Measurements from ENCODE around the gene SUSD1. TPM values are rescaled to one million over a fixed set of nuclear protein-coding genes. Genes with fewer than 3 reads are reported as not detected.
"Not testable (repeated sequence)": the region's sequence is repeated elsewhere in the genome, so short reads cannot be mapped to it uniquely, and the experiment has no call there.

SUSD1 gene
- total RNA-seq, 2 experiments from 2014 or later = 1.6 to 2.7 TPM

- CTCF ChIA-PET = no interaction called here
- no peak for DNase-seq
- no peaks in the 10 kb centered on the region for H3K27me3 Mint-ChIP-seq (ENCODE audit: low read depth)
These were observed 32.7 kb downstream of the SUSD1 start for GRCh38 chr9:112142420-112142819.

DNA sequence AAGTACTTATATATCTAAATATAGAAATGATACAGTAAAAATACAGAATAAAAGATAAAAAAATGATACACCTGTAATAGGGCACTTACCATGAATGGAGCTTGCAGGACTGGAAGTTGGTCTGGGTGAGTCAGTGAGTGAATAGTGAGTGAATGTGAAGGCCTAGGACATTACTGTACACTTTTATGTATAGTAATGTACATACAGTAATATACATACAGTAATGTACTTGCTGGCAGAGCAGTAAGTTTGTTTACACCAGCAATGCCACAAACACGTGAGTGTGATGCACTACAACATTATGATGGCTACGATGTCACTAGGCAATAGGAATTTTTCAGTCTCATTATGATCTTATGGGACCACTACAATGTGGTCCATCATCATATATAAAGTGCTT, 34.2 kb downstream of the SUSD1 start:
- Mint-ChIP-seq H3K9me3 (no peaks in the 10 kb centered on the region), H3K4me3 (no peak overlapping the region), H3K36me3 (ENCODE audit: low read depth) (no peaks in the 10 kb centered on the region), H3K27ac (no peak overlapping the region), H3K4me1 (ENCODE audit: low read depth) (no peaks in the 10 kb centered on the region), H3K27me3 (ENCODE audit: low read depth) (no peaks in the 10 kb centered on the region)
- no peak for DNase-seq
- intact Hi-C loops (cut with micrococcal nuclease) = no loop called here
- CTCF ChIA-PET = no interaction called here

More at GRCh38 chr9:112142420-112142819, 32.7 kb downstream of the SUSD1 start:
- H3K36me3 Mint-ChIP-seq (ENCODE audit: low read depth) = no peaks in the 10 kb centered on the region
- H3K4me3 Mint-ChIP-seq = no peak overlapping the region
- H3K9me3 Mint-ChIP-seq = no peaks in the 10 kb centered on the region
- peaks cover 5% of the 10 kb centered on the region for H3K4me1 Mint-ChIP-seq (ENCODE audit: low read depth)
- intact Hi-C loops (cut with micrococcal nuclease) = no loop called here
- H3K27ac Mint-ChIP-seq = no peak overlapping the region

- Mint-ChIP-seq H3K9me3 (peaks cover 1% of the 10 kb centered on the region), H3K36me3 (ENCODE audit: low read depth) (peaks cover 2% of the 10 kb centered on the region), H3K27me3 (ENCODE audit: low read depth) (no peaks in the 10 kb centered on the region), H3K4me3 (no peak overlapping the region), H3K27ac (no peak overlapping the region), H3K4me1 (ENCODE audit: low read depth) (no peaks in the 10 kb centered on the region)
- CTCF ChIA-PET = no interaction called here
- DNase-seq = no peak
- intact Hi-C loops (cut with micrococcal nuclease) = no loop called here
These were observed 38.0 kb downstream of the SUSD1 start for GRCh38 chr9:112137066-112137465.

DNA sequence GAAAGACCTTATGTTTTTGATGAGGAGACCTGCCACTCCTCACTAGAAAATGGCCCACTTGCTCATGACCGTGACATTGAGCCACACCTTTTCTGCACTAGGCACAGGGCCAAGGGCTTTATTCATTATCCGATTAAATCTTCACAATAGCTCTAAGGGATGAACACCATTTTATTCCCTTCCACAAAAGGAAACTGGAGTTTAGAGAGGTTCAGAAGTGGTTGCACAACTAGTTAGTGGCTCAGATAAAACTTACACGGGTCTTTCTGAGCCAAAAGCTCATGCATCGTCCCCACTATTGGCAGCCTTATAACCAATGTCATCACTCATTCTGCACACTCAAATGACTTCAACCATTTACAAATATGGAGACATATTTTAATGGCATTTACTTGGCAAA, 39.4 kb downstream of the SUSD1 start:
- H3K27ac Mint-ChIP-seq = no peak overlapping the region
- H3K9me3 Mint-ChIP-seq = peaks cover 1% of the 10 kb centered on the region
- CTCF ChIA-PET = interaction anchor here (0.6 to 2.6 kb wide), 2 partner anchors 10 to 22 kb away, joined by 4 to 7 read pairs; no protein-coding TSS in a partner anchor
- peaks cover 2% of the 10 kb centered on the region for H3K36me3 Mint-ChIP-seq (ENCODE audit: low read depth)
- H3K4me1 Mint-ChIP-seq (ENCODE audit: low read depth) = no peaks in the 10 kb centered on the region
- no peak overlapping the region for H3K4me3 Mint-ChIP-seq
- intact Hi-C loops (cut with micrococcal nuclease) = no loop called here
- H3K27me3 Mint-ChIP-seq (ENCODE audit: low read depth) = no peaks in the 10 kb centered on the region
- no peak for DNase-seq

GRCh38 chr9:112133806-112134205, 41.3 kb downstream of the SUSD1 start:
- H3K9me3 Mint-ChIP-seq; H3K27ac Mint-ChIP-seq; DNase-seq; H3K27me3 Mint-ChIP-seq (ENCODE audit: low read depth); H3K4me1 Mint-ChIP-seq (ENCODE audit: low read depth); CTCF ChIA-PET; H3K36me3 Mint-ChIP-seq (ENCODE audit: low read depth); H3K4me3 Mint-ChIP-seq; intact Hi-C loops (cut with micrococcal nuclease): not testable (repeated sequence)

- no peak for DNase-seq
- Mint-ChIP-seq H3K9me3 (peaks cover 1% of the 10 kb centered on the region), H3K27me3 (ENCODE audit: low read depth) (no peaks in the 10 kb centered on the region), H3K27ac (no peak overlapping the region), H3K36me3 (ENCODE audit: low read depth) (peaks cover 2% of the 10 kb centered on the region), H3K4me3 (no peak overlapping the region), H3K4me1 (ENCODE audit: low read depth) (no peaks in the 10 kb centered on the region)
- CTCF ChIA-PET = interaction anchor here (1.2 kb wide), 1 partner anchor 34 kb away, joined by 3 read pairs; no protein-coding TSS in a partner anchor
- intact Hi-C loops (cut with micrococcal nuclease) = no loop called here
These were observed 42.7 kb downstream of the SUSD1 start for GRCh38 chr9:112132356-112132755.

DNA sequence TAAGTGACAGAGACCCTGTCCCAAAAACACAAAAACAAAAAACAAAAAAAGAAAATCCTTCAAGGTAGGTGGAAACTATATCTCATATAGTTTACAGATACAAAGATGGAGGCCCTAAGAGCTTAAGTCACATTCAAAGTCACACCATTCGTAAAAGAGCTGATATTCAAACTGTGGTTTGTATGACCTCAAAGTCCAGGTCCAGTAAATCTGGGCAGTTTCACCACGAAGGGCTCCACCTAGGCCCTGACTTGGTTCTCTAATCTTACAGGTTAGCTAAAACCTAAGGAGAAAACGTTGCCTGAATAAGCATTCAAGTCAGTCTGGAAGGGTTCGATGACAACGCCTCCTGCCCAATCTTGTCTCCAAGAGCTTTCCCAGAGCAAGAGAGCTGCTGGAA, 44.1 kb downstream of the SUSD1 start:
- peaks cover 2% of the 10 kb centered on the region for H3K36me3 Mint-ChIP-seq (ENCODE audit: low read depth)
- H3K9me3 Mint-ChIP-seq = peaks cover 1% of the 10 kb centered on the region
- CTCF ChIA-PET = interaction anchor here (0.6 to 0.9 kb wide), 3 partner anchors 19 to 287 kb away, joined by 3 to 5 read pairs (median 4); no protein-coding TSS in a partner anchor
- H3K4me1 Mint-ChIP-seq (ENCODE audit: low read depth) = no peaks in the 10 kb centered on the region
- intact Hi-C loops (cut with micrococcal nuclease) = no loop called here
- no peak overlapping the region for H3K27ac Mint-ChIP-seq
- no peak overlapping the region for H3K4me3 Mint-ChIP-seq
- H3K27me3 Mint-ChIP-seq (ENCODE audit: low read depth) = no peaks in the 10 kb centered on the region
- no peak for DNase-seq

DNA sequence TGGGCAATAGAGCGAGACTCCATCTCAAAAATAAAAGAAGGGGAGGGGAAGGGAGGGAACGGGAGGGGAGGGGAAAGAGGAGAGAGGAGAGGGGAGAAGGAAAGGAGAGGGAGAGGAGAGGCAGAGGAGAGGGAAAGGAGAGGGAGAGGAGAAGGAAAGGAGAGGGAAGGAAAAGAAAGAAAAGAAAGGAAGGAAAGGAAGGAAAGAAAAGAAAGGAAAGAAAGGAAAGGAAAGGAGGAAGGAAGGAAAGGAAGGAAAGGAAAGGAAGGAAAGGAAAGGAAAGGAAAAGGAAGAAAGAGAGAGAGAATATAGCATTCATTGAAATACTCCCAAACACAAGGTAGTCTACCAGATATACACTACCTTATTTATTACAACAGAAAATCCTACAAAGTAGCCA, 44.8 kb downstream of the SUSD1 start:
- H3K4me3 Mint-ChIP-seq = no peak overlapping the region
- no peaks in the 10 kb centered on the region for H3K4me1 Mint-ChIP-seq (ENCODE audit: low read depth)
- peaks cover 1% of the 10 kb centered on the region for H3K9me3 Mint-ChIP-seq
- DNase-seq = no peak
- peaks cover 2% of the 10 kb centered on the region for H3K36me3 Mint-ChIP-seq (ENCODE audit: low read depth)
- CTCF ChIA-PET = interaction anchor here (0.6 to 0.9 kb wide), 2 partner anchors 34 to 288 kb away, joined by 3 to 5 read pairs; no protein-coding TSS in a partner anchor
- H3K27ac Mint-ChIP-seq = no peak overlapping the region
- no peaks in the 10 kb centered on the region for H3K27me3 Mint-ChIP-seq (ENCODE audit: low read depth)
- intact Hi-C loops (cut with micrococcal nuclease) = no loop called here

GRCh38 chr9:112129246-112129645, 45.9 kb downstream of the SUSD1 start:
- peaks cover 1% of the 10 kb centered on the region for H3K9me3 Mint-ChIP-seq
- H3K4me3 Mint-ChIP-seq = no peak overlapping the region
- CTCF ChIA-PET = interaction anchor here (0.6 kb wide), 1 partner anchor 519 kb away, joined by 6 read pairs; no protein-coding TSS in a partner anchor
- no peaks in the 10 kb centered on the region for H3K4me1 Mint-ChIP-seq (ENCODE audit: low read depth)
- peaks cover 2% of the 10 kb centered on the region for H3K36me3 Mint-ChIP-seq (ENCODE audit: low read depth)
- H3K27me3 Mint-ChIP-seq (ENCODE audit: low read depth) = no peaks in the 10 kb centered on the region
- H3K27ac Mint-ChIP-seq = no peak overlapping the region
- DNase-seq = no peak
- intact Hi-C loops (cut with micrococcal nuclease) = no loop called here

DNA sequence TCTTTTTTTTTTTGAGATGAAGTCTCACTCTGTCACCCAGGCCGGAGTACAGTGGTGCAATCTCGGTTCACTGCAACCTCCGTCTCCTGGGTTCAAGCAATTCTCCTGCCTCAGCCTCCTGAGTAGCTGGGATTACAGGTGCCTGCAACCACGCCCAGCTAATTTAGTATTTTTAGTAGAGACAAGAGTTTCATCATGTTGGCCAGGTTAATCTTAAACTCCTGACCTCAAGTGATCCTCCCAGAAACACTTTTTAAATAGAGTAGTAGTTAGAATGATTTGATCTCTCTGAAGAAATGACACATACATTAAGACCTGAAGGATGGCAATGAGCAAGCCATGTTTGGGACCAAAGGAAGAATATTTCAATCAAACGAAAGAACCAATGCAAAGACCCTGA, 46.7 kb downstream of the SUSD1 start:
- H3K9me3 Mint-ChIP-seq; H3K4me1 Mint-ChIP-seq (ENCODE audit: low read depth); H3K36me3 Mint-ChIP-seq (ENCODE audit: low read depth); H3K4me3 Mint-ChIP-seq; H3K27ac Mint-ChIP-seq; intact Hi-C loops (cut with micrococcal nuclease); DNase-seq; H3K27me3 Mint-ChIP-seq (ENCODE audit: low read depth): not testable (repeated sequence)
- CTCF ChIA-PET = interaction anchor here (0.5 to 0.6 kb wide), 2 partner anchors 14 to 243 kb away, joined by 3 to 4 read pairs; no protein-coding TSS in a partner anchor

DNA sequence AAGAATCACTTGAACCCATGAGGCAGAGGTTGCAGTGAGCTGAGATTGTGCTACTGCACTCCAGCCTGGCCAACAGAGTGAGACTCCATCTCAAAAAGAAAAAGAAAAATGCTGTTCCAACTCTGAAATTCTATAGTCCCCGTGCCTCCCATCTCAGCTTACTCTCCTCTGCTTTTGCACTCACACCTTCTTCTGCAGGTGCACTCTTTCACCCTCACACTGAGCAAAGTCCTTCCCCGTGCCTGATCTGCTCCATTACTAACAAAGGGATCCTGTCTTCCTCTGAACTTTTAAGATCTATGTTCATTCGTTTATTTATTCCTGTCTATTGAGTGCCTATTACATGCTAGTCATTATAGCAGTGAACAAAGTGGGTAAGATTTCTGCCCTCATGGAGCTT, 47.8 kb downstream of the SUSD1 start:
- no peaks in the 10 kb centered on the region for H3K4me1 Mint-ChIP-seq (ENCODE audit: low read depth)
- no peak overlapping the region for H3K4me3 Mint-ChIP-seq
- no peaks in the 10 kb centered on the region for H3K27me3 Mint-ChIP-seq (ENCODE audit: low read depth)
- no peak overlapping the region for H3K27ac Mint-ChIP-seq
- intact Hi-C loops (cut with micrococcal nuclease) = no loop called here
- CTCF ChIA-PET = no interaction called here
- peaks cover 8% of the 10 kb centered on the region for H3K36me3 Mint-ChIP-seq (ENCODE audit: low read depth)
- no peaks in the 10 kb centered on the region for H3K9me3 Mint-ChIP-seq
- no peak for DNase-seq

GRCh38 chr9:112125951-112126388, 49.1 kb downstream of the SUSD1 start:
- H3K4me1 Mint-ChIP-seq (ENCODE audit: low read depth) = peaks cover 12% of the 10 kb centered on the region
- CTCF ChIA-PET = interaction anchor here (0.6 kb wide), 1 partner anchor 234 kb away, joined by 5 read pairs; no protein-coding TSS in a partner anchor
- H3K36me3 Mint-ChIP-seq (ENCODE audit: low read depth) = peaks cover 8% of the 10 kb centered on the region
- no peak overlapping the region for H3K4me3 Mint-ChIP-seq
- no peak for DNase-seq
- no peaks in the 10 kb centered on the region for H3K27me3 Mint-ChIP-seq (ENCODE audit: low read depth)
- H3K9me3 Mint-ChIP-seq = no peaks in the 10 kb centered on the region
- H3K27ac Mint-ChIP-seq = no peak overlapping the region
- intact Hi-C loops (cut with micrococcal nuclease) = no loop called here

DNA sequence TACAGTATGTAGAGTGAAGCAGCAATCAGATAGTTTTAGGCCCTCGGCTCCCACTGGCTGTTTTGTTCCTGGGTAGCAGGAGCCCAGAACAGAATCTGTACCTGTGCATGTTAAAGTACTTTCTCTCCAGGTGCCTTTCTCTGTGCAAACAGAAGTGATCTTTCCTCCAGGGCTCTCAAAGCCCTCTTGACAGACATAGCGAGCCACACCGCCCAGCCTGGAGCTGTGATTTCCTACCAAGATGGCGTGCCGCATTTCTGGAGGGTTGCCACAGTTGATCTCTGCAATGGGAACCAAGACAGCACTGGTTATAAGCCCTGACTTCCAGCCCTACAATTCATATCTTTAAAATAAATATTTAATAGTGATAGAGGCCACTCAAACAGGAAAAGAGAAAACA, 50.9 kb downstream of the SUSD1 start:
- CTCF ChIA-PET = no interaction called here
- no peak overlapping the region for H3K4me3 Mint-ChIP-seq
- no peaks in the 10 kb centered on the region for H3K9me3 Mint-ChIP-seq
- H3K27ac Mint-ChIP-seq = no peak overlapping the region
- no peaks in the 10 kb centered on the region for H3K27me3 Mint-ChIP-seq (ENCODE audit: low read depth)
- peaks cover 12% of the 10 kb centered on the region for H3K4me1 Mint-ChIP-seq (ENCODE audit: low read depth)
- intact Hi-C loops (cut with micrococcal nuclease) = no loop called here
- peaks cover 8% of the 10 kb centered on the region for H3K36me3 Mint-ChIP-seq (ENCODE audit: low read depth)
- no peak for DNase-seq
